Endodermal cell (in vitro differentiated cells): ENCODE data around the gene SRSF7. TPM values are rescaled to one million over a fixed set of nuclear protein-coding genes. Genes with fewer than 3 reads are reported as not detected.

ENCODE experiments used
- DNase-seq: peaks from one replicate; pipeline ENCODE4 v3.0.0-alpha.2; 2017
- H3K27ac ChIP-seq: 2 replicates; pipeline ENCODE4 v1.5.1; 2013; ENCODE audit warnings: mild to moderate bottlenecking, low read depth, low read length, moderate library complexity
- H3K27me3 ChIP-seq: 2 replicates; pipeline ENCODE4 v1.6.1; 2013; ENCODE audit warnings: mild to moderate bottlenecking, low read length, moderate library complexity; ENCODE audit not compliant: insufficient read depth, control insufficient read depth, poor library complexity, severe bottlenecking
- H3K36me3 ChIP-seq: 2 replicates; pipeline ENCODE4 v1.7.0; 2013; ENCODE audit warnings: mild to moderate bottlenecking, low read length, moderate library complexity; ENCODE audit not compliant: control insufficient read depth, insufficient read depth
- H3K4me1 ChIP-seq: one replicate; pipeline ENCODE4 v1.7.0; 2013; ENCODE audit warnings: low read length; ENCODE audit not compliant: control insufficient read depth, insufficient read depth
- H3K4me3 ChIP-seq: 2 replicates; pipeline ENCODE4 v1.5.1; 2013; ENCODE audit warnings: mild to moderate bottlenecking, low read length, moderate library complexity
- H3K9ac ChIP-seq: 2 replicates; pipeline ENCODE4 v1.6.1; 2013; ENCODE audit warnings: mild to moderate bottlenecking, low read length, moderate library complexity; ENCODE audit not compliant: poor library complexity, severe bottlenecking; ENCODE audit errors: extremely low read depth
- H3K9me3 ChIP-seq: 2 replicates; pipeline ENCODE4 v1.6.1; 2013; ENCODE audit warnings: mild to moderate bottlenecking, low read length, moderate library complexity; ENCODE audit not compliant: control insufficient read depth
- H3K27ac Mint-ChIP-seq: 2 replicates; pipeline ENCODE4 v1.8.0; 2020; ENCODE audit warnings: mixed read lengths
- H3K27me3 Mint-ChIP-seq: 2 replicates; pipeline ENCODE4 v1.8.0; 2021; ENCODE audit warnings: mild to moderate bottlenecking, mixed read lengths; ENCODE audit not compliant: insufficient read depth
- H3K36me3 Mint-ChIP-seq: 2 replicates; pipeline ENCODE4 v1.8.0; 2020; ENCODE audit warnings: low read depth, mixed read lengths
- H3K4me1 Mint-ChIP-seq: 2 replicates; pipeline ENCODE4 v1.8.0; 2020; ENCODE audit warnings: mixed read lengths
- H3K4me3 Mint-ChIP-seq: 2 replicates; pipeline ENCODE4 v1.8.0; 2020; ENCODE audit warnings: mild to moderate bottlenecking, moderate library complexity, mixed read lengths
- H3K9me3 Mint-ChIP-seq: 2 replicates; pipeline ENCODE4 v1.8.0; 2020; ENCODE audit warnings: mild to moderate bottlenecking, mixed read lengths
- CTCF ChIP-seq: fragments of 200-600 bp; sonication (generic); conservative IDR thresholded peaks from 2 replicates; pipeline ENCODE4 v1.5.0; 2021; ENCODE audit warnings: antibody characterized with exemption, mild to moderate bottlenecking
- WGBS, 2 experiments: methylation state at CpG; one replicate each; pipeline versions ENCODE4 v1.1.5 to v1.1.7; 2013; ENCODE audit warnings: missing lambda C conversion rate in 2 of 2, mixed read lengths in 1 of 2; ENCODE audit not compliant: insufficient coverage in 1 of 2, insufficient read length in 1 of 2; 5-methylcytosine and 5-hydroxymethylcytosine counted together
- long read RNA-seq, 4 experiments: library from polyadenylated mRNA in 2 of 4; library from RNA in 1 of 4; library from capped mRNA in 1 of 4; stranded (forward) in 3 of 4; unstranded in 1 of 4; transcript quantifications; one replicate each; pipeline ENCODE4 v2.0.0, GENCODE V29; 2020 to 2021; ENCODE audit warnings: inconsistent platforms in 1 of 4
- polyA plus RNA-seq, 2 experiments: library from polyadenylated mRNA; stranded (reverse); fragments of 50-300 nt; gene quantifications; one replicate each; pipeline ENCODE4 v1.2.3, GENCODE V29; 2013
- total RNA-seq, 2 donors: library from RNA; stranded (reverse); fragmentation: NEBNext Ultra II Directional in 1 of 2; extraction: Animal tissue kit (Norgen Biotek cat#: 25700) in 1 of 2; gene quantifications; 2 replicates in 1 of 2; 3 replicates in 1 of 2; pipeline ENCODE4 v1.2.1, GENCODE V29; 2021

The SRSF7 gene
- total RNA-seq = 100 to 1,000 TPM; 306 to 332 TPM
- 316 TPM for polyA plus RNA-seq (2013, experiment 1 of 2)
- polyA plus RNA-seq (2013, experiment 2 of 2) = 312 TPM
- long read RNA-seq, experiment 1, transcript SRSF7-201 (8 exons, 2,489 nt) = major isoform, 135 of 243 reads
- long read RNA-seq, experiment 1, transcript SRSF7-202 (8 exons, 1,050 nt) = minor isoform, 8 of 243 reads
- long read RNA-seq, experiment 1, transcript SRSF7-209 (7 exons, 2,453 nt) = minor isoform, 22 of 243 reads
- long read RNA-seq, experiment 1, partial matches to known transcripts = 34 of 243 reads
- long read RNA-seq, experiment 1, other reads (novel, unspliced or antisense) = 39 of 243 reads
- long read RNA-seq, experiment 2, transcript SRSF7-209 (7 exons, 2,453 nt) = minor isoform, 33 of 239 reads
- long read RNA-seq, experiment 2, transcript SRSF7-202 (8 exons, 1,050 nt) = minor isoform, 10 of 239 reads
- long read RNA-seq, experiment 2, transcript SRSF7-201 (8 exons, 2,489 nt) = major isoform, 157 of 239 reads
- long read RNA-seq, experiment 2, partial matches to known transcripts = 13 of 239 reads
- long read RNA-seq, experiment 2, other reads (novel, unspliced or antisense) = 20 of 239 reads
- long read RNA-seq, experiment 3, transcript SRSF7-208 (7 exons, 1,903 nt) = minor isoform, 25 of 439 reads
- long read RNA-seq, experiment 3, transcript SRSF7-201 (8 exons, 2,489 nt) = major isoform, 262 of 439 reads
- long read RNA-seq, experiment 3, transcript SRSF7-209 (7 exons, 2,453 nt) = minor isoform, 52 of 439 reads
- long read RNA-seq, experiment 3, transcript SRSF7-204 (9 exons, 2,857 nt) = minor isoform, 19 of 439 reads
- long read RNA-seq, experiment 3, partial matches to known transcripts = 21 of 439 reads
- long read RNA-seq, experiment 3, other reads (novel, unspliced or antisense) = 39 of 439 reads
- long read RNA-seq, experiment 4, transcript SRSF7-201 (8 exons, 2,489 nt) = major isoform, 683 of 1,047 reads
- long read RNA-seq, experiment 4, transcript SRSF7-204 (9 exons, 2,857 nt) = minor isoform, 9 of 1,047 reads
- long read RNA-seq, experiment 4, transcript SRSF7-202 (8 exons, 1,050 nt) = minor isoform, 55 of 1,047 reads
- long read RNA-seq, experiment 4, transcript SRSF7-209 (7 exons, 2,453 nt) = minor isoform, 190 of 1,047 reads
- long read RNA-seq, experiment 4, partial matches to known transcripts = 34 of 1,047 reads
- long read RNA-seq, experiment 4, other reads (novel, unspliced or antisense) = 65 of 1,047 reads

- H3K9me3 ChIP-seq = no peaks in the 10 kb centered on the region
- peak within 1 kb of the TSS; percentile 99 for H3K9ac ChIP-seq
- WGBS, 2 experiments = 0% methylated on average over 41 to 68 of the region's 68 CpGs
- Mint-ChIP-seq H3K4me1 (peaks cover 42% of the 10 kb centered on the region), H3K27ac (peak within 1 kb of the TSS; percentile 100), H3K27me3 (no peaks in the 10 kb centered on the region), H3K9me3 (peaks cover under 1% of the 10 kb centered on the region), H3K4me3 (peak within 1 kb of the TSS; percentile 100), H3K36me3 (peaks cover 45% of the 10 kb centered on the region)
- H3K27me3 ChIP-seq = no peaks in the 10 kb centered on the region
- peak within 1 kb of the TSS; percentile 96 for H3K27ac ChIP-seq
- H3K4me1 ChIP-seq = peaks cover 4% of the 10 kb centered on the region
- no peak for TF ChIP-seq CTCF
- H3K4me3 ChIP-seq = peak within 1 kb of the TSS; percentile 99
- DNase-seq = peak; percentile 99
- peaks cover 39% of the 10 kb centered on the region for H3K36me3 ChIP-seq
These were observed at the start of gene SRSF7 for GRCh38 chr2:38750891-38751595. TSS of gene SRSF7 (minus strand) at chr2:38751361. CDS start at chr2:38751256, 105 bp downstream.

- DNase-seq = no peak
- TF ChIP-seq CTCF = no peak
- peaks cover 4% of the 10 kb centered on the region for H3K4me1 ChIP-seq
- H3K27ac ChIP-seq = peak overlapping the region; percentile 32
- no peaks in the 10 kb centered on the region for H3K9me3 ChIP-seq
- peak overlapping the region; percentile 26 for H3K27ac Mint-ChIP-seq
- no peak overlapping the region for H3K9ac ChIP-seq
- H3K27me3 ChIP-seq = no peaks in the 10 kb centered on the region
- H3K9me3 Mint-ChIP-seq = no peaks in the 10 kb centered on the region
- H3K36me3 ChIP-seq = peaks cover 33% of the 10 kb centered on the region
- no peak overlapping the region for H3K4me3 ChIP-seq
- no peaks in the 10 kb centered on the region for H3K4me1 Mint-ChIP-seq
- 88 to 94% methylated on average over 2 to 3 of the region's 3 CpGs for WGBS, 2 experiments
- peaks cover 24% of the 10 kb centered on the region for H3K36me3 Mint-ChIP-seq
- no peak overlapping the region for H3K4me3 Mint-ChIP-seq
- H3K27me3 Mint-ChIP-seq = no peaks in the 10 kb centered on the region
These were observed 46.8 kb upstream of the SRSF7 start for GRCh38 chr2:38797953-38798352.
